Measurements from ENCODE around the gene KIAA0319L. TPM values are rescaled to one million over a fixed set of nuclear protein-coding genes. Genes with fewer than 3 reads are reported as not detected.

The KIAA0319L gene
- total RNA-seq, 4 donors from 2014 or later, result 65.8 to 123 (median 111) TPM

DNA sequence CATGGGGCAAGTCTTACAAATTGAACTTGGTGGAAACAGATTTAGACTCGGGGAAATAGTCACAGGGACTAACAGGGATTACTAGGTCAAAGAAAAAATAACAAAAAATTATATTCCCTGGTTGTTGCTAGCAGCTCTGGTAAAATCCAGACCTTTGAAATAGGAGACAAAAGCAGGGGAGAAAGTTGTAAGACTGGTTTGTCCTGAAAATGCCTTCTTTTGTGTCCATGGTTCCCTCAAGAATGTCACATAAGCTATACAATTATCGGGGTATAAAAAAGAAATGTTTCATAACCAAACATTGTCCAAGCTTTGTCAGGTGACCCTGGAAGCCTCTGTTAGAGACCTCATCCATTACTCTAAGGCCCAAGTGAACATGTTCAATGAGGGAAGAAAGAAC lies 33.1 kb downstream of the KIAA0319L start:
- intact Hi-C loops (cut with DNase I), result no loop called here
- no peaks in the 10 kb centered on the region for H3K9me3 ChIP-seq
- TF ChIP-seq, protein P1, sequence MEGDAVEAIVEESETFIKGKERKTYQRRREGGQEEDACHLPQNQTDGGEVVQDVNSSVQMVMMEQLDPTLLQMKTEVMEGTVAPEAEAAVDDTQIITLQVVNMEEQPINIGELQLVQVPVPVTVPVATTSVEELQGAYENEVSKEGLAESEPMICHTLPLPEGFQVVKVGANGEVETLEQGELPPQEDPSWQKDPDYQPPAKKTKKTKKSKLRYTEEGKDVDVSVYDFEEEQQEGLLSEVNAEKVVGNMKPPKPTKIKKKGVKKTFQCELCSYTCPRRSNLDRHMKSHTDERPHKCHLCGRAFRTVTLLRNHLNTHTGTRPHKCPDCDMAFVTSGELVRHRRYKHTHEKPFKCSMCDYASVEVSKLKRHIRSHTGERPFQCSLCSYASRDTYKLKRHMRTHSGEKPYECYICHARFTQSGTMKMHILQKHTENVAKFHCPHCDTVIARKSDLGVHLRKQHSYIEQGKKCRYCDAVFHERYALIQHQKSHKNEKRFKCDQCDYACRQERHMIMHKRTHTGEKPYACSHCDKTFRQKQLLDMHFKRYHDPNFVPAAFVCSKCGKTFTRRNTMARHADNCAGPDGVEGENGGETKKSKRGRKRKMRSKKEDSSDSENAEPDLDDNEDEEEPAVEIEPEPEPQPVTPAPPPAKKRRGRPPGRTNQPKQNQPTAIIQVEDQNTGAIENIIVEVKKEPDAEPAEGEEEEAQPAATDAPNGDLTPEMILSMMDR (IDR thresholded peaks at IDR 0.05), result no peak
- TF ChIP-seq POLR2A (IDR thresholded peaks at IDR 0.05), result no peak

DNA sequence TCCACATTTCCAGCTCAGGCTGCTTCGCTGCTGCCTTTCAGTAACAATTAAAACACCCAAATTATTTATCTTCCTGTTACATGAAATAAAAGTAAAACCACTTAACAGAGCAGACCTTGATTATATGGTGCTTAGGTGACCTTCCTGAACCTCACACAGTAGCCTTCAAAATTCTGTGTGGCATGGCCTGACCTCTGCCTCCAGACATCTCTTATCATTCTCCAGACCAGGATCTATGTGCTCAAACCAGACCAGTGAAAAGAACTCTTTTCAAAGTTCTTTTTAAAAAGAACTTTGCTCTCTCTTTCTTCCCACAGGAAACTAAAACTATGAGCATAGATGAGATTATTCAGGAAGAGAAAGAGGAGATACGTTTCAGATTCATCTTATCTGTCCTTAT lies 37.8 kb downstream of the KIAA0319L start:
- peaks cover 0 to 7% of the 10 kb centered on the region in 2 donors for H3K4me1 ChIP-seq
- no peaks in the 10 kb centered on the region for H3K36me3 ChIP-seq
- H3K9me3 ChIP-seq, result no peaks in the 10 kb centered on the region
- TF ChIP-seq POLR2A (IDR thresholded peaks at IDR 0.05), result no peak
- TF ChIP-seq, protein P1 (IDR thresholded peaks at IDR 0.05), result no peak
- intact Hi-C loops (cut with DNase I), result no loop called here
- no peak overlapping the region for H3K27ac ChIP-seq
- 78 to 88% methylated on average over 2 of the region's 2 CpGs for WGBS, 2 donors
- H3K27me3 ChIP-seq, result no peaks in the 10 kb centered on the region
- no peak for DNase-seq
- H3K4me3 ChIP-seq (replicated peaks in 1 of 3), result no peak overlapping the region

More for the DNA sequence above, 33.1 kb downstream of the KIAA0319L start:
- 30 to 37% methylated on average over 2 of the region's 2 CpGs for WGBS, 2 donors
- H3K36me3 ChIP-seq, result no peaks in the 10 kb centered on the region
- H3K4me1 ChIP-seq, result peaks cover 0 to 7% of the 10 kb centered on the region in 2 donors
- H3K27me3 ChIP-seq, result no peaks in the 10 kb centered on the region
- no peak overlapping the region for H3K4me3 ChIP-seq (replicated peaks in 1 of 3)
- H3K27ac ChIP-seq, result peak overlapping the region in 1 of 3 donors; percentile 18
- DNase-seq, result no peak

DNA sequence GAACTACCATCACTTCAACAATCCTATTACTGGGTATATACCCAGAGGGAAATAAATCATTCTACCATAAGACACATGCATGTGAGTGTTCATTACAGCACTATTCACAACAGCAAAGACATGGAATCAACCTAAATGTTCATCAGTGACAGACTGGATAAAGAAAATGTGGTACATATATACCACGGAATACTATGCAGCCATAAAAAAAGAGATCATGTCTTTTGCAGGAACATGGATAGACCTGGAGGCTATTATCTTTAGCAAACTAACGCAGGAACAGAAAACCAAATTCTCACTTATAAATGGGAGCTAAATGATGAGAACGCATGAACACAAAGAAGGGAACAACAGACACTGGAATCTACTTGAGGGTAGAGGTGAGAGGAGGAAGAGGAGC lies 39.0 kb downstream of the KIAA0319L start:
- H3K27me3 ChIP-seq, result no peaks in the 10 kb centered on the region
- H3K27ac ChIP-seq, result no peak overlapping the region
- DNase-seq, result no peak
- TF ChIP-seq, protein P1 (IDR thresholded peaks at IDR 0.05), result no peak
- no peak for TF ChIP-seq POLR2A (IDR thresholded peaks at IDR 0.05)
- no peak overlapping the region for H3K4me3 ChIP-seq (replicated peaks in 1 of 3)
- intact Hi-C loops (cut with DNase I), result no loop called here
- no peaks in the 10 kb centered on the region for H3K9me3 ChIP-seq
- H3K4me1 ChIP-seq, result no peaks in the 10 kb centered on the region
- H3K36me3 ChIP-seq, result no peaks in the 10 kb centered on the region
- 96 to 99% methylated on average over 3 of the region's 3 CpGs for WGBS, 2 donors

DNA sequence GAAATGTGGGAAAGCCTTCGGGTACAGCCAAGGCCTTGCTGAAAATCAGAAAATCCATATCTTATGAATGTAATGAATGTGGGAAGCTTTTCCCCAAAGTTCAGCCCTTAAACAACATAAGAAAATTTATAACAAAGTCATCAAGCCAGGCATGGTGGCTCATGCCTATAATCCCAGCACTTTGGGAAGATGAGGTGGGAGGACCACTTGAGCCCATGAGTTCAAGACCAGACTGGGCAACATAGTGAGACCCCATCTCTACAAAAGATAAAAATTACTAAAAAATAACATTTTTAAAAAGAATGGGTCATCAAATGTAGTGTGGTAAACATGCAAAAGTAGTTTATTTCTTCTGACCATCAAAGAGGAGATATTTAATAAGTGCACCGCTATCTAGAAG lies 45.9 kb downstream of the KIAA0319L start:
- Histone ChIP-seq H3K4me3 (replicated peaks in 1 of 3) (no peak overlapping the region), H3K27ac (no peak overlapping the region), H3K9me3 (no peaks in the 10 kb centered on the region), H3K36me3 (no peaks in the 10 kb centered on the region), H3K4me1 (peaks cover 22 to 37% of the 10 kb centered on the region in 2 donors), H3K27me3 (no peaks in the 10 kb centered on the region)
- WGBS, 2 donors, result 98 to 100% methylated on average over 2 of the region's 2 CpGs
- no peak for DNase-seq
- intact Hi-C loops (cut with DNase I), result no loop called here
- no peak for TF ChIP-seq POLR2A (IDR thresholded peaks at IDR 0.05)
- TF ChIP-seq, protein P1 (IDR thresholded peaks at IDR 0.05), result no peak

DNA sequence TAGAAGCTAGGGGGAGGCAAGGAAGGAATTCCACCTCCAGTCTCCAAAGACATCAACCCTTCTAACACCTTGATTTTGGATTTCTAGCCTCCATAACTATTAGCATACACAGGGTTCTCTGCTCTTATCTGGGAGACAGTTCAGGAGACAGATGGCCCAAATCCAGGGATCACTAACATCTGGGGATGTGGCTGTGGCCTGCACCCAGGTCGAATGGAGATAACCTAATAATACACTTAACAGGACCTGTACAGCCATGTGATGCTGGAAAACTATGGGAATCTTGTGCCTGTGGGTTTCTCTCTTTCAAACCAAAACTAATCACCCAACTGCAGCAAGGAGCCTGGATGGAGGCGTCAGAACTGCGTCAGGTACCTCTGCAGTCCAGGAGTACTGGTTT lies 47.6 kb downstream of the KIAA0319L start:
- intact Hi-C loops (cut with DNase I), result loop anchor here (10.0 kb wide), 1 partner anchor 55 kb away; no protein-coding TSS in a partner anchor
- peaks cover 34 to 52% of the 10 kb centered on the region in 2 donors for H3K4me1 ChIP-seq
- H3K27me3 ChIP-seq, result no peaks in the 10 kb centered on the region
- H3K9me3 ChIP-seq, result no peaks in the 10 kb centered on the region
- H3K27ac ChIP-seq, result no peak overlapping the region
- WGBS, 2 donors, result 93 to 94% methylated on average over 3 of the region's 3 CpGs
- H3K36me3 ChIP-seq, result no peaks in the 10 kb centered on the region
- no peak for DNase-seq
- no peak overlapping the region for H3K4me3 ChIP-seq (replicated peaks in 1 of 3)
- no peak for TF ChIP-seq POLR2A (IDR thresholded peaks at IDR 0.05)
- TF ChIP-seq, protein P1 (IDR thresholded peaks at IDR 0.05), result no peak

Data from thyroid gland (tissue), 4 donors.